A549 (cell line): ENCODE measurements around the gene CERK.

ENCODE experiments used
- CBX2 ChIP-seq: fragments of 200-600 bp; sonication (generic); IDR thresholded peaks from 2 replicates; pipeline ENCODE4 v1.6.1; 2016; ENCODE audit warnings: low read depth, mild to moderate bottlenecking, borderline replicate concordance
- CBX8 ChIP-seq: fragments of 200-600 bp; sonication (generic); IDR thresholded peaks from 2 replicates; pipeline ENCODE4 v1.6.1; 2016
- HDAC2 ChIP-seq: fragments of 200-600 bp; sonication (generic); IDR thresholded peaks from 2 replicates; pipeline ENCODE4 v1.6.1; 2016
- JUN ChIP-seq, 2 experiments: fragments of >200 bp; sonication (Bioruptor Twin); formaldehyde crosslinking; IDR thresholded peaks; 2 replicates in 1 of 2; 3 replicates in 1 of 2; pipeline ENCODE4 v1.6.1; 2016 to 2017
- JUNB ChIP-seq: fragments of >200 bp; sonication (Bioruptor Twin); formaldehyde crosslinking; IDR thresholded peaks from 2 replicates; pipeline ENCODE4 v1.6.1; 2016
- KDM1A ChIP-seq: fragments of 200-600 bp; sonication (generic); IDR thresholded peaks from 2 replicates; pipeline ENCODE4 v1.6.1; 2016; ENCODE audit warnings: low read depth, mild to moderate bottlenecking
- KDM5A ChIP-seq: fragments of 200-600 bp; sonication (generic); IDR thresholded peaks from 2 replicates; pipeline ENCODE4 v1.6.1; 2016; ENCODE audit warnings: antibody characterized with exemption, mild to moderate bottlenecking
- MYC ChIP-seq: IDR thresholded peaks from 2 replicates; pipeline ENCODE4 v1.6.1; 2012; ENCODE audit warnings: mild to moderate bottlenecking, inconsistent platforms, low read length, improper control_type of control experiment, borderline replicate concordance
- PBX3 ChIP-seq: IDR thresholded peaks from 2 replicates; pipeline ENCODE4 v1.6.1; 2012
- POLR2AphosphoS2 ChIP-seq: conservative IDR thresholded peaks from 2 replicates; pipeline ENCODE4 v1.6.1; 2012; ENCODE audit warnings: low read length, improper control_type of control experiment, inconsistent platforms
- RCOR1 ChIP-seq: fragments of 150-350 bp; IDR thresholded peaks from 2 replicates; pipeline ENCODE4 v1.6.1; 2014; ENCODE audit warnings: antibody characterized with exemption, low read length, low read depth
- REST ChIP-seq: fragments of 200-600 bp; sonication (generic); IDR thresholded peaks from 2 replicates; pipeline ENCODE4 v1.6.1; 2016; ENCODE audit warnings: antibody characterized with exemption, mild to moderate bottlenecking, moderate library complexity
- TF ChIP-seq, protein P1 (sequence below): fragments of >200 bp; sonication (Bioruptor Twin); formaldehyde crosslinking; IDR thresholded peaks from 3 replicates; pipeline ENCODE4 v1.5.1; 2016

DNA sequence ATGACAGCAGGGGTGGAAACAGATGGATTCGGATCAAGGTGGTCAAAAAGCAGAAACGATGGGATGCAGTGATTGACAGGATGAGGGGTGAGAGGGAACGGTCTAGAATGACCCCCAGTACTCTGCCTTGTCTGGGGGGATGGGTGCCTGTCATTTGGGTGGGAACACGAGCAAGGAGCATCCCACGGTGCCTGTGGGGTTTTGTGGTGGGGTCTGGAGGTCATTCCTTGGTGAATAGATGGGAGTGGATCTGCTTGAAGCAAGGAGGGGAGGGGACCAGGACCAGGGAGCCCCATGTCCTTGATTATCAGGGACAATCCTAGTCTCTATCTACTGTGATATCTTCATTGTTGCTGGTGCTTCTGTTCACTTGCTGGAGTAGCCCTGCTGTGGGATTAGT, 8.1 kb upstream of the CERK start:
- no peak for TF ChIP-seq POLR2AphosphoS2
- TF ChIP-seq, protein P1, sequence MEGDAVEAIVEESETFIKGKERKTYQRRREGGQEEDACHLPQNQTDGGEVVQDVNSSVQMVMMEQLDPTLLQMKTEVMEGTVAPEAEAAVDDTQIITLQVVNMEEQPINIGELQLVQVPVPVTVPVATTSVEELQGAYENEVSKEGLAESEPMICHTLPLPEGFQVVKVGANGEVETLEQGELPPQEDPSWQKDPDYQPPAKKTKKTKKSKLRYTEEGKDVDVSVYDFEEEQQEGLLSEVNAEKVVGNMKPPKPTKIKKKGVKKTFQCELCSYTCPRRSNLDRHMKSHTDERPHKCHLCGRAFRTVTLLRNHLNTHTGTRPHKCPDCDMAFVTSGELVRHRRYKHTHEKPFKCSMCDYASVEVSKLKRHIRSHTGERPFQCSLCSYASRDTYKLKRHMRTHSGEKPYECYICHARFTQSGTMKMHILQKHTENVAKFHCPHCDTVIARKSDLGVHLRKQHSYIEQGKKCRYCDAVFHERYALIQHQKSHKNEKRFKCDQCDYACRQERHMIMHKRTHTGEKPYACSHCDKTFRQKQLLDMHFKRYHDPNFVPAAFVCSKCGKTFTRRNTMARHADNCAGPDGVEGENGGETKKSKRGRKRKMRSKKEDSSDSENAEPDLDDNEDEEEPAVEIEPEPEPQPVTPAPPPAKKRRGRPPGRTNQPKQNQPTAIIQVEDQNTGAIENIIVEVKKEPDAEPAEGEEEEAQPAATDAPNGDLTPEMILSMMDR, result no peak
- no peak for TF ChIP-seq HDAC2
- TF ChIP-seq KDM1A, result no peak
- TF ChIP-seq CBX2, result no peak
- TF ChIP-seq MYC, result no peak
- no peak for TF ChIP-seq CBX8
- TF ChIP-seq JUNB, result no peak
- no peak for TF ChIP-seq JUN (IDR thresholded peaks at IDR 0.05)
- no peak for TF ChIP-seq PBX3
- TF ChIP-seq RCOR1, result no peak
- no peak for TF ChIP-seq KDM5A
- no peak for TF ChIP-seq REST
